ENCODE measurements around the gene DOC2B. TPM values are rescaled to one million over a fixed set of nuclear protein-coding genes. Genes with fewer than 3 reads are reported as not detected.

The DOC2B gene
- total and polyA plus RNA-seq, 2 experiments from 2014 or later, result 0.42 to 3.8 TPM

GRCh38 chr17:157901-158300 is 23.5 kb downstream of the DOC2B start (continued):
- TF ChIP-seq, protein P1, sequence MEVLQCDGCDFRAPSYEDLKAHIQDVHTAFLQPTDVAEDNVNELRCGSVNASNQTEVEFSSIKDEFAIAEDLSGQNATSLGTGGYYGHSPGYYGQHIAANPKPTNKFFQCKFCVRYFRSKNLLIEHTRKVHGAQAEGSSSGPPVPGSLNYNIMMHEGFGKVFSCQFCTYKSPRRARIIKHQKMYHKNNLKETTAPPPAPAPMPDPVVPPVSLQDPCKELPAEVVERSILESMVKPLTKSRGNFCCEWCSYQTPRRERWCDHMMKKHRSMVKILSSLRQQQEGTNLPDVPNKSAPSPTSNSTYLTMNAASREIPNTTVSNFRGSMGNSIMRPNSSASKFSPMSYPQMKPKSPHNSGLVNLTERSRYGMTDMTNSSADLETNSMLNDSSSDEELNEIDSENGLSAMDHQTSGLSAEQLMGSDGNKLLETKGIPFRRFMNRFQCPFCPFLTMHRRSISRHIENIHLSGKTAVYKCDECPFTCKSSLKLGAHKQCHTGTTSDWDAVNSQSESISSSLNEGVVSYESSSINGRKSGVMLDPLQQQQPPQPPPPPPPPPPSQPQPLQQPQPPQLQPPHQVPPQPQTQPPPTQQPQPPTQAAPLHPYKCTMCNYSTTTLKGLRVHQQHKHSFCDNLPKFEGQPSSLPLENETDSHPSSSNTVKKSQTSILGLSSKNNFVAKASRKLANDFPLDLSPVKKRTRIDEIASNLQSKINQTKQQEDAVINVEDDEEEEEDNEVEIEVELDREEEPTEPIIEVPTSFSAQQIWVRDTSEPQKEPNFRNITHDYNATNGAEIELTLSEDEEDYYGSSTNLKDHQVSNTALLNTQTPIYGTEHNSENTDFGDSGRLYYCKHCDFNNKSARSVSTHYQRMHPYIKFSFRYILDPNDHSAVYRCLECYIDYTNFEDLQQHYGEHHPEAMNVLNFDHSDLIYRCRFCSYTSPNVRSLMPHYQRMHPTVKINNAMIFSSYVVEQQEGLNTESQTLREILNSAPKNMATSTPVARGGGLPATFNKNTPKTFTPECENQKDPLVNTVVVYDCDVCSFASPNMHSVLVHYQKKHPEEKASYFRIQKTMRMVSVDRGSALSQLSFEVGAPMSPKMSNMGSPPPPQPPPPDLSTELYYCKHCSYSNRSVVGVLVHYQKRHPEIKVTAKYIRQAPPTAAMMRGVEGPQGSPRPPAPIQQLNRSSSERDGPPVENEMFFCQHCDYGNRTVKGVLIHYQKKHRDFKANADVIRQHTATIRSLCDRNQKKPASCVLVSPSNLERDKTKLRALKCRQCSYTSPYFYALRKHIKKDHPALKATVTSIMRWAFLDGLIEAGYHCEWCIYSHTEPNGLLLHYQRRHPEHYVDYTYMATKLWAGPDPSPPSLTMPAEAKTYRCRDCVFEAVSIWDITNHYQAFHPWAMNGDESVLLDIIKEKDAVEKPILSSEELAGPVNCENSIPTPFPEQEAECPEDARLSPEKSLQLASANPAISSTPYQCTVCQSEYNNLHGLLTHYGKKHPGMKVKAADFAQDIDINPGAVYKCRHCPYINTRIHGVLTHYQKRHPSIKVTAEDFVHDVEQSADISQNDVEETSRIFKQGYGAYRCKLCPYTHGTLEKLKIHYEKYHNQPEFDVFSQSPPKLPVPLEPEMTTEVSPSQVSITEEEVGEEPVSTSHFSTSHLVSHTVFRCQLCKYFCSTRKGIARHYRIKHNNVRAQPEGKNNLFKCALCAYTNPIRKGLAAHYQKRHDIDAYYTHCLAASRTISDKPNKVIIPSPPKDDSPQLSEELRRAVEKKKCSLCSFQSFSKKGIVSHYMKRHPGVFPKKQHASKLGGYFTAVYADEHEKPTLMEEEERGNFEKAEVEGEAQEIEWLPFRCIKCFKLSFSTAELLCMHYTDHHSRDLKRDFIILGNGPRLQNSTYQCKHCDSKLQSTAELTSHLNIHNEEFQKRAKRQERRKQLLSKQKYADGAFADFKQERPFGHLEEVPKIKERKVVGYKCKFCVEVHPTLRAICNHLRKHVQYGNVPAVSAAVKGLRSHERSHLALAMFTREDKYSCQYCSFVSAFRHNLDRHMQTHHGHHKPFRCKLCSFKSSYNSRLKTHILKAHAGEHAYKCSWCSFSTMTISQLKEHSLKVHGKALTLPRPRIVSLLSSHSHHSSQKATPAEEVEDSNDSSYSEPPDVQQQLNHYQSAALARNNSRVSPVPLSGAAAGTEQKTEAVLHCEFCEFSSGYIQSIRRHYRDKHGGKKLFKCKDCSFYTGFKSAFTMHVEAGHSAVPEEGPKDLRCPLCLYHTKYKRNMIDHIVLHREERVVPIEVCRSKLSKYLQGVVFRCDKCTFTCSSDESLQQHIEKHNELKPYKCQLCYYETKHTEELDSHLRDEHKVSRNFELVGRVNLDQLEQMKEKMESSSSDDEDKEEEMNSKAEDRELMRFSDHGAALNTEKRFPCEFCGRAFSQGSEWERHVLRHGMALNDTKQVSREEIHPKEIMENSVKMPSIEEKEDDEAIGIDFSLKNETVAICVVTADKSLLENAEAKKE (CRISPR knock-in tag; IDR thresholded peaks at IDR 0.05), result no peak

DNA sequence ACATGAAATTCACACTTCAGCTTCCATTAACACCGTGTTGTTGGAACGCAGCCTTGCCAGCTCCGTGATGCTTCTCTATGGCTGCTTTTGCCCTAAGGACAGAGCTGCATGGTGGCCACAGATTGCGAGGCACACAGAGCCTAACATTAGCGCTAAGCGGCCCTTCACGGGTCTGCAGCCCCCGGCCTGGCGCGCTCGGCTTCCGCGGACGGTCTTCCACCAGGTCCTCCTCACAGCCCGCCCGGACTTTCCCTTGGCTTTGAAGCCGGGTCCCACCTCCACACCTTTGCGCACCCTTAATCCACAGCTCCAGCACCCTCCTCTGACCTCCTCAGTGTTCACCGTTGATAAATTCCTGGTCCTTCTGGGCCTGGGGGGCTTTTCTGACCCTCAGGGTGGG is 24.5 kb downstream of the DOC2B start:
- Histone ChIP-seq H3K36me3 (ENCODE audit: insufficient read depth) (no peaks in the 10 kb centered on the region), H3K4me1 (ENCODE audit: insufficient read depth) (no peaks in the 10 kb centered on the region), H3K4me2 (no peak overlapping the region), H3K9me2 (ENCODE audit: insufficient read depth) (no peaks in the 10 kb centered on the region), H4K20me1 (replicated peaks; ENCODE audit: insufficient read depth) (no peaks in the 10 kb centered on the region), H3K27me3 (ENCODE audit: insufficient read depth) (no peaks in the 10 kb centered on the region), H2AFZ (no peak overlapping the region), H3K4me3 (no peak overlapping the region), H3F3A (replicated peaks; ENCODE audit: low read depth) (no peaks in the 10 kb centered on the region), H3K79me2 (replicated peaks; ENCODE audit: insufficient read depth) (no peaks in the 10 kb centered on the region), H3K27ac (ENCODE audit: low read depth) (no peak overlapping the region)
- H3K36me3 Mint-ChIP-seq (ENCODE audit: low read depth), result no peaks in the 10 kb centered on the region; the same call in 2 of the 3 replicates
- H3K9me3 Mint-ChIP-seq, result no peaks in the 10 kb centered on the region
- no peaks in the 10 kb centered on the region for H3K4me1 Mint-ChIP-seq
- no peak overlapping the region for H3K27ac Mint-ChIP-seq
- no peak for ATAC-seq
- H3K27me3 Mint-ChIP-seq (ENCODE audit: insufficient read depth, low read depth, poor library complexity), result peaks cover 3% of the 10 kb centered on the region
- no peak overlapping the region for H3K4me3 Mint-ChIP-seq
- no peak for DNase-seq (ENCODE audit: low spot score)
- no peak for TF ChIP-seq NANOG (IDR thresholded peaks at IDR 0.05; ENCODE audit: borderline replicate concordance)

GRCh38 chr17:156094-156621 is 25.3 kb downstream of the DOC2B start:
- H3K36me3 Mint-ChIP-seq (ENCODE audit: low read depth), result no peaks in the 10 kb centered on the region; the same call in 2 of the 3 replicates
- H3K4me2 ChIP-seq, result no peak overlapping the region
- DNase-seq (ENCODE audit: low spot score) (no peak), ATAC-seq (no peak)
- no peak overlapping the region for H2AFZ ChIP-seq
- H3K36me3 ChIP-seq (ENCODE audit: insufficient read depth), result no peaks in the 10 kb centered on the region
- H3K27ac ChIP-seq (ENCODE audit: low read depth), result no peak overlapping the region
- peaks cover 6% of the 10 kb centered on the region for H3K27me3 Mint-ChIP-seq (ENCODE audit: insufficient read depth, low read depth, poor library complexity)
- no peaks in the 10 kb centered on the region for H3K9me3 Mint-ChIP-seq
- H3K4me1 ChIP-seq (ENCODE audit: insufficient read depth), result no peaks in the 10 kb centered on the region
- H4K20me1 ChIP-seq (replicated peaks; ENCODE audit: insufficient read depth), result no peaks in the 10 kb centered on the region
- H3F3A ChIP-seq (replicated peaks; ENCODE audit: low read depth), result no peaks in the 10 kb centered on the region
- no peak overlapping the region for H3K4me3 Mint-ChIP-seq
- no peaks in the 10 kb centered on the region for H3K9me2 ChIP-seq (ENCODE audit: insufficient read depth)
- H3K79me2 ChIP-seq (replicated peaks; ENCODE audit: insufficient read depth), result no peaks in the 10 kb centered on the region
- H3K27ac Mint-ChIP-seq, result no peak overlapping the region
- H3K4me3 ChIP-seq, result no peak overlapping the region
- H3K4me1 Mint-ChIP-seq, result no peaks in the 10 kb centered on the region
- no peaks in the 10 kb centered on the region for H3K27me3 ChIP-seq (ENCODE audit: insufficient read depth)
- TF ChIP-seq NANOG (IDR thresholded peaks at IDR 0.05; ENCODE audit: borderline replicate concordance) (no peak), JUNB (IDR thresholded peaks at IDR 0.05; ENCODE audit: unreplicated experiment) (no peak), CREB1 (CRISPR knock-in tag; IDR thresholded peaks at IDR 0.05; ENCODE audit: low read depth) (no peak)
- TF ChIP-seq, protein P2, sequence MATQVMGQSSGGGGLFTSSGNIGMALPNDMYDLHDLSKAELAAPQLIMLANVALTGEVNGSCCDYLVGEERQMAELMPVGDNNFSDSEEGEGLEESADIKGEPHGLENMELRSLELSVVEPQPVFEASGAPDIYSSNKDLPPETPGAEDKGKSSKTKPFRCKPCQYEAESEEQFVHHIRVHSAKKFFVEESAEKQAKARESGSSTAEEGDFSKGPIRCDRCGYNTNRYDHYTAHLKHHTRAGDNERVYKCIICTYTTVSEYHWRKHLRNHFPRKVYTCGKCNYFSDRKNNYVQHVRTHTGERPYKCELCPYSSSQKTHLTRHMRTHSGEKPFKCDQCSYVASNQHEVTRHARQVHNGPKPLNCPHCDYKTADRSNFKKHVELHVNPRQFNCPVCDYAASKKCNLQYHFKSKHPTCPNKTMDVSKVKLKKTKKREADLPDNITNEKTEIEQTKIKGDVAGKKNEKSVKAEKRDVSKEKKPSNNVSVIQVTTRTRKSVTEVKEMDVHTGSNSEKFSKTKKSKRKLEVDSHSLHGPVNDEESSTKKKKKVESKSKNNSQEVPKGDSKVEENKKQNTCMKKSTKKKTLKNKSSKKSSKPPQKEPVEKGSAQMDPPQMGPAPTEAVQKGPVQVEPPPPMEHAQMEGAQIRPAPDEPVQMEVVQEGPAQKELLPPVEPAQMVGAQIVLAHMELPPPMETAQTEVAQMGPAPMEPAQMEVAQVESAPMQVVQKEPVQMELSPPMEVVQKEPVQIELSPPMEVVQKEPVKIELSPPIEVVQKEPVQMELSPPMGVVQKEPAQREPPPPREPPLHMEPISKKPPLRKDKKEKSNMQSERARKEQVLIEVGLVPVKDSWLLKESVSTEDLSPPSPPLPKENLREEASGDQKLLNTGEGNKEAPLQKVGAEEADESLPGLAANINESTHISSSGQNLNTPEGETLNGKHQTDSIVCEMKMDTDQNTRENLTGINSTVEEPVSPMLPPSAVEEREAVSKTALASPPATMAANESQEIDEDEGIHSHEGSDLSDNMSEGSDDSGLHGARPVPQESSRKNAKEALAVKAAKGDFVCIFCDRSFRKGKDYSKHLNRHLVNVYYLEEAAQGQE (IDR thresholded peaks at IDR 0.05; ENCODE audit: unreplicated experiment), result no peak

All from GM23338 (cell line).